Prostate gland (tissue), 2 donors: Measurements from ENCODE around the gene POU5F1.

Source experiments
- CTCF ChIP-seq, 4 experiments: fragments of 200-600 bp in 2 of 4; fragments of 450-650 bp in 2 of 4; sonication (generic) in 2 of 4; IDR thresholded peaks; 1 replicate in 3 of 4; 2 replicates in 1 of 4; pipeline ENCODE4 v1.5.1; 2016 to 2019; ENCODE audit warnings: antibody characterized with exemption in 4 of 4, mild to moderate bottlenecking in 2 of 4, moderate library complexity in 2 of 4
- POLR2A ChIP-seq: fragments of 450-650 bp; IDR thresholded peaks from one replicate; pipeline ENCODE4 v1.6.1; 2016; ENCODE audit warnings: antibody characterized with exemption, mild to moderate bottlenecking

- TF ChIP-seq POLR2A (no peak), CTCF (IDR thresholded peaks at IDR 0.05) (no peak)
Measured at GRCh38 chr6:31130751-31131150, 39.7 kb downstream of the POU5F1 start.
